ENCODE results near the gene BCL2L12. TPM values are rescaled to one million over a fixed set of nuclear protein-coding genes. Genes with fewer than 3 reads are reported as not detected.

BCL2L12 gene
- total and polyA plus RNA-seq, 2 of the 13 experiments (the other 11 are each of a cell fraction or from before 2014, with no cell fraction given) = 26.8 to 40.8 TPM

- TF ChIP-seq ARID3A (IDR thresholded peaks at IDR 0.05; ENCODE audit: low read depth, low read length) (peak; percentile 9; the same call in 1 of the 2 replicates), RFX5 (IDR thresholded peaks at IDR 0.05; ENCODE audit: low read depth, low read length) (no peak), SNAPC2 (CRISPR knock-in tag; IDR thresholded peaks at IDR 0.05) (peak; percentile 81; the same call in 1 of the 2 replicates), ZMAT3 (CRISPR knock-in tag; conservative IDR thresholded peaks at IDR 0.05) (no peak), RFXANK (CRISPR knock-in tag; IDR thresholded peaks at IDR 0.05) (no peak), ZMYM3 (CRISPR knock-in tag; IDR thresholded peaks at IDR 0.05) (peak; percentile 100), ZNF407 (CRISPR knock-in tag; IDR thresholded peaks at IDR 0.05; ENCODE audit: not compliant biosample characterization) (no peak), YY1 (IDR thresholded peaks at IDR 0.05; ENCODE audit: insufficient read depth, insufficient replicate concordance, low read depth, low read length) (no peak), ZNF589 (CRISPR knock-in tag; conservative IDR thresholded peaks at IDR 0.05) (no peak), MAFF (IDR thresholded peaks at IDR 0.05; ENCODE audit: low read depth, low read length) (peak; percentile 56; the same call in 1 of the 2 replicates), ATF6 (CRISPR knock-in tag; conservative IDR thresholded peaks at IDR 0.05) (no peak), ELF1 (CRISPR knock-in tag; IDR thresholded peaks at IDR 0.05) (no peak), ZMAT5 (CRISPR knock-in tag; IDR thresholded peaks at IDR 0.05; ENCODE audit: borderline replicate concordance, low read depth) (no peak), ZBTB7B (CRISPR knock-in tag; IDR thresholded peaks at IDR 0.05) (no peak), ZNF274 (CRISPR knock-in tag; IDR thresholded peaks at IDR 0.05) (peak; percentile 52; the same call in 1 of the 2 replicates)
Observed at GRCh38 chr19:49676136-49676783, 10.5 kb downstream of the BCL2L12 start (continued).

All from HepG2 (cell line).